Measurements from ENCODE around the gene CACNA1D. TPM values are rescaled to one million over a fixed set of nuclear protein-coding genes. Genes with fewer than 3 reads are reported as not detected.

CACNA1D gene
- total RNA-seq, 3 donors from 2014 or later: 0.96 to 50.3 (median 32.1) TPM

DNA sequence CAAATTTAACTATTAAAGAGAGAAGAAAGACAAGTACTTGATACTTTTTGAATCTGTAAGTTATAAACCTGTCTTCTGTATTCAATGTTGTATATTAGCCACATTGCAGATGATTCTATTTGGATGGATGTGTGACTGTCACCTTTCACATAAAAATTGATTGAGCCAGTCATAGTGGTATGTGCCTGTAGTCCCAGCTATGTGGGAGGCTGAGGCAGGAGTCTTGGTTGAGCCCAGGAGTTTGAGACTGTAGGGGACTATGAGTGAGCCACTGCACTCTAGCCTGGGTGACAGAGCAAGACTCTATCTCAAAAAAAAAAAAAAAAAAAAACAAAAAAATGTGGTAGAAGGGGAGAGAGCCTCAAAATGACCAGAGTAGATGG, 12.3 kb downstream of the CACNA1D start:
- Histone ChIP-seq H3K9me3 (no peaks in the 10 kb centered on the region), H3K4me3 (no peak overlapping the region), H3K4me1 (no peaks in the 10 kb centered on the region), H3K27ac (no peak overlapping the region), H3K36me3 (no peaks in the 10 kb centered on the region), H3K27me3 (no peaks in the 10 kb centered on the region)
- TF ChIP-seq POLR2AphosphoS5 (IDR thresholded peaks at IDR 0.05): no peak
- TF ChIP-seq POLR2A (IDR thresholded peaks at IDR 0.05): no peak
- TF ChIP-seq, protein P1, sequence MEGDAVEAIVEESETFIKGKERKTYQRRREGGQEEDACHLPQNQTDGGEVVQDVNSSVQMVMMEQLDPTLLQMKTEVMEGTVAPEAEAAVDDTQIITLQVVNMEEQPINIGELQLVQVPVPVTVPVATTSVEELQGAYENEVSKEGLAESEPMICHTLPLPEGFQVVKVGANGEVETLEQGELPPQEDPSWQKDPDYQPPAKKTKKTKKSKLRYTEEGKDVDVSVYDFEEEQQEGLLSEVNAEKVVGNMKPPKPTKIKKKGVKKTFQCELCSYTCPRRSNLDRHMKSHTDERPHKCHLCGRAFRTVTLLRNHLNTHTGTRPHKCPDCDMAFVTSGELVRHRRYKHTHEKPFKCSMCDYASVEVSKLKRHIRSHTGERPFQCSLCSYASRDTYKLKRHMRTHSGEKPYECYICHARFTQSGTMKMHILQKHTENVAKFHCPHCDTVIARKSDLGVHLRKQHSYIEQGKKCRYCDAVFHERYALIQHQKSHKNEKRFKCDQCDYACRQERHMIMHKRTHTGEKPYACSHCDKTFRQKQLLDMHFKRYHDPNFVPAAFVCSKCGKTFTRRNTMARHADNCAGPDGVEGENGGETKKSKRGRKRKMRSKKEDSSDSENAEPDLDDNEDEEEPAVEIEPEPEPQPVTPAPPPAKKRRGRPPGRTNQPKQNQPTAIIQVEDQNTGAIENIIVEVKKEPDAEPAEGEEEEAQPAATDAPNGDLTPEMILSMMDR (IDR thresholded peaks at IDR 0.05): no peak
- intact Hi-C loops (cut with DNase I; ENCODE audit: low total_unique reads): no loop called here
- no peak for DNase-seq (ENCODE audit: low spot score in 2 of 2)

DNA sequence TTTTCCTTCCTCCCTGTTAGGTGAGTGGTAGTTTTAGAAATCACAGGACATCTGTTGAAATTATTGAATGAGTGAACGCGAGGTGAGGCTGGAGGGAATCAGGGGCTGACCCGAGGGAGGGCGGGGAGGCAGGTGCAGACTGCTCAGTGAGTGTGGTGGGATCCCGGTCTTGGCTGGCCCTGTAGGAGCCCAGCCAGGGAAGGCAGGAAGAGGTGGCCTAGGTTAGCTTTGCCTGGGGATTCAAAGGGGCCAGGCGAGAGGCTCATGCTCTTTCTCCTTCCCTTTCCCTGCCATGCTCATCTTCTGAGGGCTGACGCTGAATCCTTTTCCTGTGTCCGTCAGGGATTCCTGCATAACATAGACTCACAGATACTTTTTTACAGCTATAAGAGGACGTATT, 15.1 kb downstream of the CACNA1D start:
- Histone ChIP-seq H3K27me3 (no peaks in the 10 kb centered on the region), H3K4me1 (no peaks in the 10 kb centered on the region), H3K9me3 (no peaks in the 10 kb centered on the region), H3K36me3 (no peaks in the 10 kb centered on the region), H3K4me3 (no peak overlapping the region), H3K27ac (no peak overlapping the region)
- TF ChIP-seq POLR2AphosphoS5 (IDR thresholded peaks at IDR 0.05) (no peak), POLR2A (IDR thresholded peaks at IDR 0.05) (no peak)
- TF ChIP-seq, protein P1 (IDR thresholded peaks at IDR 0.05): no peak
- intact Hi-C loops (cut with DNase I; ENCODE audit: low total_unique reads): no loop called here
- no peak for DNase-seq (ENCODE audit: low spot score in 2 of 2)

DNA sequence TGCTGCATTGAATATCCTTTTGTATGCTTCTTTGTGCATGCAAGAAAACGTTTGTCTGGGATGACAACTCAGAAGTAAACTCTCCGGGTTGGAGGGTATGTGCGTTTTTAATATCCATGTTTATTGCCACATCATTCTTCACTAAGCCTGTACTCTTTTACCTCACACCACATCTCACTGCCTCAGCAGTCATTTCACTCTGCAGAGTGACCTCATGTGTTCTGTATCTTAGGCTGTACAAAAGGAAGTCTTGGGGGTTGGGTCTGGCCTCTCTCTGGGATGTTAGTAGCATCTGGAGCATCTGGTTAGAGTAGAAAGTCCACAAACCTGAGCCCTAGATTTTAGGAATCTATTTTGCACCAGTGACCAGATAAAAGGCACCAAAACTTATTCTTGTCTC, 16.1 kb downstream of the CACNA1D start:
- intact Hi-C loops (cut with DNase I; ENCODE audit: low total_unique reads): no loop called here
- no peak for TF ChIP-seq POLR2AphosphoS5 (IDR thresholded peaks at IDR 0.05)
- TF ChIP-seq, protein P1 (IDR thresholded peaks at IDR 0.05): no peak
- TF ChIP-seq POLR2A (IDR thresholded peaks at IDR 0.05): no peak

DNA sequence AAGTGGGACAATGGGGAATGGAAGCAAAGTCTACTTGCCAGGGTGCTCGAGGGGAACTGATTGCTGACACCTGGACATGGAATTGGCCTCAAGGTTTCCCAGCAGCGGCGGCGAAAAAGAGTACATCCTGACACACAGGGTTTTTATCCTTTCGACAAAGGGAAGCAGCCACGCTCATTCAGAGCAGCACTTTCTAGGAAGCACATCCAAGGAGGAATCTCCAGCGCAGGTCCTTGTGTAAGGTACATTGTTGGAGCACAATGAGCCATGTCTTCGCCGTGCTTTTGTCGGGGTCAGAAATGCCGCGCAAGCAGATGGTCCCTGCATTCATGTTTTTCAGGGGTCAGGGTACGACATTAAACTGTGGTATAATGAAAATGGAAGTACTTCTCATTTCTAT, 16.8 kb downstream of the CACNA1D start:
- Histone ChIP-seq H3K4me1 (no peaks in the 10 kb centered on the region), H3K27me3 (no peaks in the 10 kb centered on the region), H3K27ac (no peak overlapping the region), H3K9me3 (no peaks in the 10 kb centered on the region), H3K4me3 (no peak overlapping the region), H3K36me3 (no peaks in the 10 kb centered on the region)
- no peak for DNase-seq (ENCODE audit: low spot score in 2 of 2)
- intact Hi-C loops (cut with DNase I; ENCODE audit: low total_unique reads): no loop called here
- TF ChIP-seq, protein P1 (IDR thresholded peaks at IDR 0.05): no peak
- TF ChIP-seq POLR2AphosphoS5 (IDR thresholded peaks at IDR 0.05) (no peak), POLR2A (IDR thresholded peaks at IDR 0.05) (no peak)

More for the DNA sequence above, 16.1 kb downstream of the CACNA1D start:
- Histone ChIP-seq H3K4me3 (no peak overlapping the region), H3K27ac (no peak overlapping the region), H3K4me1 (no peaks in the 10 kb centered on the region), H3K36me3 (no peaks in the 10 kb centered on the region), H3K9me3 (no peaks in the 10 kb centered on the region), H3K27me3 (no peaks in the 10 kb centered on the region)
- no peak for DNase-seq (ENCODE audit: low spot score in 2 of 2)

DNA sequence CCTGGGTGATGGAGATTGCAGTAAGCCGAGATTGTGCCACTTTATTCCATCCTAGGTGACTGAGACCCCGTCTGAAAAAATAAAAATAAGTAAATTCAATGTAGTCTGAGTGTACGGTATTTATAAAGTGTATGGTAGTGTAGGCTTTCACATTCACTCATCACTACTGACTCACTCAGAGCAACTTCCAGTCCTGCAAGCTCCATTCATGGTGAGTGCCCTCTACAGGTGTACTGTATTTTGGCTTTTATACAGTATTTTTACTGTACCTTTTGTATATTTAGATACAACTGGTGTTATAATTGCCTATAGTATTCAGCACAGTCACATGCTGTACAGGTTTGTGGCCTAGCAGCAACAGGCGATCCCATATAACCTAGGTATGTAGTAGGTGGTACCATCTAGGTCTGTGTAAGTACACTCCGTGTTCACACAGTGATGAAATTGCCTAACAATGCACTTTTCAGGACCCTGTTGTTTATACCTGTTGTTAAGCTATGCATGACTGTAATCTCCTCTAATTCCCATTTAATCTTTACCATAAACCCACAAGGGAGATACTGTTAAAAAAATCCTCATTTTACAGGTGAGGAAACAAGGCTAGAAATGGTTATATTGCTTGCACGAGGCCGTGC, 19.3 kb downstream of the CACNA1D start:
- no peak overlapping the region for H3K4me3 ChIP-seq
- no peak overlapping the region for H3K27ac ChIP-seq
- H3K9me3 ChIP-seq: no peaks in the 10 kb centered on the region
- TF ChIP-seq POLR2AphosphoS5 (IDR thresholded peaks at IDR 0.05): no peak
- TF ChIP-seq POLR2A (IDR thresholded peaks at IDR 0.05): no peak
- TF ChIP-seq, protein P1 (IDR thresholded peaks at IDR 0.05): no peak
- H3K36me3 ChIP-seq: no peaks in the 10 kb centered on the region
- H3K4me1 ChIP-seq: peaks cover 0 to 5% of the 10 kb centered on the region in 2 donors
- intact Hi-C loops (cut with DNase I; ENCODE audit: low total_unique reads): no loop called here
- no peaks in the 10 kb centered on the region for H3K27me3 ChIP-seq
- no peak for DNase-seq (ENCODE audit: low spot score in 2 of 2)
